Measurements from ENCODE around the gene KIF27.
"Not testable (repeated sequence)": the region's sequence is repeated elsewhere in the genome, so short reads cannot be mapped to it uniquely, and the experiment has no call there.

The KIF27 gene

DNA sequence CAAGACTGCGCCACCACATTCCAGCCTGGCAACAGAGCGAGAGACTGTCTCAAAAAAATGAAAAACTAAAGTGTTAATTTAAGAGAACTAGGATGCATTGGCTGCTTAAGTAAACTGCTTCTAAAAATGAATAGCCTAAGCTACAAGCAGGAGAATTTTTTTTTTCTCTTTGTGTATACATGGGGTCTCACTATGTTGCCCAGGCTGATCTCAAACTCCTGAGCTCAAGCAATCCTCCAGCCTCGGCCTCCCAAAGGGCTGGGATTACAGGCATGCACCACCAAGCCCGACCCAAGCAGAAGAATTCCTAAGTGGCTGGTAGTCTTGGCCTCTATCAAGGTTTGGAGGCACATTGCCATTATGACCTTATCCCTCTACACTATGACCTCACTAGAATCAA is 106.1 kb downstream of the KIF27 start:
- not testable (repeated sequence) for DNase-seq (ENCODE audit: low spot score)

DNA sequence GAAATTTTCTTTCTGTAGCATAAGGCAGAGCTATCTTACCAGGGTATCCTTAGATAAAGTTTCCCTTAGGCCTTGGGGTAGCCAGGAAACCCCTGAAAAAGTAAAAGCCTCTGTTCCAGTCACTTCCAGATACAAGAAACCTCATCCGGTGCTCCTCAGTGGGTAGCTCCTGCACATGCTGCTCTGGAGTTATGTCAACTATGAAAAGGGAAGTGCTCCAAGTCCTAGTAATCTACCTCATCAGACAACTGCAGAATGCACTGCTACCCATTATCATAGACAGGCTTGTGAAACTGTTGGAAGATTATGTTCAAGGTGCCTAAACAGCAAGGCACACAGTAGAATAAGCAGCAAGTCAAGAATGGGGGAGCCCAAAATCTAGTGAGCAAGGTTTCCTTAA is 112.0 kb downstream of the KIF27 start:
- DNase-seq (ENCODE audit: low spot score), result not testable (repeated sequence)

DNA sequence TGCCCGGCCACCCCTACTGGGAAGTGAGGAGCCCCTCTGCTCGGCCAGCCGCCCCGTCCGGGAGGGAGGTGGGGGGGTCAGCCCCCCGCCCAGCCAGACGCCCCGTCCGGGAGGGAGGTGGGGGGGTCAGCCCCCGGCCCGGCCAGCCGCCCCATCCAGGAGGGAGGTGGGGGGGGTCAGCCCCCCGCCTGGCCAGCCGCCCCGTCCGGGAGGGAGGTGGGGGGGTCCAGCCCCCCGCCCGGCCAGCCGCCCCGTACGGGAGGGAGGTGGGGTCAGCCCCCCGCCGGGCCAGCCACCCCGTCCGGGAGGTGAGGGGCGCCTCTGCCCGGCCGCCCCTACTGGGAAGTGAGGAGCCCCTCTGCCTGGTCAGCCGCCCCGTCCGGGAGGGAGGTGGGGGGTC is 116.8 kb downstream of the KIF27 start:
- not testable (repeated sequence) for DNase-seq (ENCODE audit: low spot score)

DNA sequence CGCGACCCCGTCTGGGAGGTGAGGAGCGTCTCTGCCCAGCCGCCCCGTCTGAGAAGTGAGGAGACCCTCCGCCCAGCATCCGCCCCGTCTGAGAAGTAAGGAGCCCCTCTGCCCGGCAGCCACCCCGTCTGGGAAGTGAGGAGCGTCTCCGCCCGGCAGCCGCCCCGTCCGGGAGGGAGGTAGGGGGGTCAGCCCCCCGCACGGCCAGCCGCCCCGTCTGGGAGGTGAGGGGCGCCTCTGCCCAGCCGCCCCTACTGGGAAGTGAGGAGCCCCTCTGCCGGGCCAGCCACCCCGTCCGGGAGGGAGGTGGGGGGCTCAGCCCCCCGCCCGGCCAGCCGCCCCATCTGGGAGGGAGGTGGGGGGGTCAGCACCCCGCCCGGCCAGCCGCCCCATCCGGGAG is 117.3 kb downstream of the KIF27 start:
- not testable (repeated sequence) for DNase-seq (ENCODE audit: low spot score)

DNA sequence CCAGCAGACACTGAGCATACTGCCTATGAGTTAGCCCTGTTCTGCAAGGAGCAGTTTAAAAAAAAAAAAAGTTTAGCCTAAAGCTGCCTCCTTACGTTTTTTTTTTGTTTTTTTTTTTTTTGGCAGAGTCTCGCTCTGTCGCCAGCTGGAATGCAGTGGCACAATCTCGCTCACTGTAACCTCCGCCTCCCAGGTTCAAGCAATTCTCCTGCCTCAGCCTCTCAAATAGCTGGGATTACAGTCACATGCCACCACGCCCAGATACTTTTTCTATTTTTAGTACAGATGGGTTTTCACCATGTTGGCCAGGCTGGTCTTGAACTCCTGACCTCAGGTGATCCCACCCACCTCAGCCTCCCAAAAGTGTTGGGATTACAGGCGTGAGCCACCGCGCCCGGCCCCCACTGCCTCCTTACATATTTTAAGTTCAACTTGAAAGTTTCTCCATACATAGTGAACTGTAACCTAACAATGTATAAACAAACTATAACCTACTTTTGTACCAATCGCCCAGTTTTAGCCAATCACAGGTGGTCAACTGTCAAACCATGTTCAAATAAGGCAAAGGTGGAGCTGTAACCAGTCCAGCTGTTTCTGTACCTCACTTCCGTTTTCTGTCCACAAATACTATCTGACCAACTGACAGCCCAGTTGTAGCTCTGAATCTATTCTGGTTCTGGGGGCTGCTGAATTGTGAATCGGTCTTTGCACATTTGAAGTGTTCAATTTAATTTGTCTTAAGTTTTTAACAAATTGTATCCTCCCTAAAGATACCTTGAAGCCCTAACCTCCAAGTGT is 120.8 kb downstream of the KIF27 start:
- DNase-seq (ENCODE audit: low spot score), result no peak

DNA sequence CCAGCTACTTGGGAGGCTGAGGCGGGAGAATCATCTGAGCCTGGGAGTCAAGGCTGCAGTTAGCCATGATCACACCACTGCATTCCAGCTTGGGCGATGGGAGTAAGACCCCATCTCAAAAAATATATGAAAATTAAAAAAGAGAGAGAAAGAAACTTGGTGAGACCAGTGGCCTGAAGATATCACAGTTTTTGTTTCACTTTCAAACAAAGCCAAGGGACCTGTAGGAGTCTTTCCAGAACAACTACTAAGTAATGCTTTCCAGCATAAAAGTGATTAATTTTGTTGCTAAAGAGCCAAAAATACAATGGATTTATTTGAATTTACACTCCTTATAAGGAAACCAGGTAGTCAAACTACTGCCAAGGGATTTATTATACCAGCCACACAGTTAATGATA is 127.2 kb downstream of the KIF27 start:
- no peak for DNase-seq (ENCODE audit: low spot score)

DNA sequence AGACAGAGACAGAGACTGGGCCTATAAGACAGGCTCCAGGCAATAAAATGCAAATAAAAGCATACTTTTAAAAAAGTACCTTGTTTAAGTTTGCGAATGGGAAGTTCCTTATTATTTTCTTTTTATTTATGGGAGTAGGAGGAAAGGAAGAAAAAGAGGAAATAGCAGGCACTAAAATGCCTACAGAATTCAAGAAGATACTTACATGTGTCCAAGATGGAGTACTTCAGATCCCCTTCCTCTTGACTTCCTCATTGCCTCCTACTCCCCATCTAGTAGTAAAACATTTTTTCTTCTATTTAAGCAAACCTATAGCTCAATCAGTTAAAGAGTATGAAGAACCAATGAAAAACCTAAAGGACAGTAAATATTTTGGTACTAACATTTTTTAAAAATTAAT is 128.5 kb downstream of the KIF27 start:
- DNase-seq (ENCODE audit: low spot score), result no peak
